ENCODE results near the gene NMT1.

NMT1 gene

GRCh38 chr17:45138911-45139532, 77.9 kb downstream of the NMT1 start:
- no peak for FAIRE-seq

GRCh38 chr17:45139533-45139920, 78.4 kb downstream of the NMT1 start:
- FAIRE-seq, result no peak

- FAIRE-seq, result no peak
Observed at GRCh38 chr17:45143094-45143670, 82.1 kb downstream of the NMT1 start.

DNA sequence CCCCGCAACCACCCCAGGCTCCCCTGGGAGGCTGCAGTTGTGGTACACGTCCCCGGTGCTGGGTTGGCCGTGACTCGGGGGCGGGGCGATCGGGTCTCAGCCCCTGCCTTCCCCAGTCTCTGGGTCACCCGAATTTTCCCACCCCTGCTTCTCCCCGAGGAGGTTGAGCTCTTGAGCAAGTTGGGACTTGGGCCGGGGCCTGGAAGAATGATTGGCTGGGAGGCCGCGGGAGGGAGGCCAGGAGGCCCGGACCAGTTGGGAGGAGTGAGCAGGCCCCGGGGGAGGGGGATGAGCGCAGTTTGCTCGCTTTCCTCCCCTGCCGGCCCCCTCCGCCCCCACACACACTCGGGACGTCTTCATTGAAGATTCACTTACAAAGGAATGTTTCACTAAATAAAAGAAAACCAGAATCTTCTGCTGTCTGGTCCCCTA, 82.7 kb downstream of the NMT1 start:
- FAIRE-seq, result no peak

GRCh38 chr17:45144199-45145034, 83.3 kb downstream of the NMT1 start:
- no peak for FAIRE-seq

GRCh38 chr17:45145035-45145389, 83.9 kb downstream of the NMT1 start:
- FAIRE-seq, result no peak

GRCh38 chr17:45146166-45146565, 85.0 kb downstream of the NMT1 start:
- FAIRE-seq, result no peak

GRCh38 chr17:45146592-45146889, 85.4 kb downstream of the NMT1 start:
- FAIRE-seq, result no peak

DNA sequence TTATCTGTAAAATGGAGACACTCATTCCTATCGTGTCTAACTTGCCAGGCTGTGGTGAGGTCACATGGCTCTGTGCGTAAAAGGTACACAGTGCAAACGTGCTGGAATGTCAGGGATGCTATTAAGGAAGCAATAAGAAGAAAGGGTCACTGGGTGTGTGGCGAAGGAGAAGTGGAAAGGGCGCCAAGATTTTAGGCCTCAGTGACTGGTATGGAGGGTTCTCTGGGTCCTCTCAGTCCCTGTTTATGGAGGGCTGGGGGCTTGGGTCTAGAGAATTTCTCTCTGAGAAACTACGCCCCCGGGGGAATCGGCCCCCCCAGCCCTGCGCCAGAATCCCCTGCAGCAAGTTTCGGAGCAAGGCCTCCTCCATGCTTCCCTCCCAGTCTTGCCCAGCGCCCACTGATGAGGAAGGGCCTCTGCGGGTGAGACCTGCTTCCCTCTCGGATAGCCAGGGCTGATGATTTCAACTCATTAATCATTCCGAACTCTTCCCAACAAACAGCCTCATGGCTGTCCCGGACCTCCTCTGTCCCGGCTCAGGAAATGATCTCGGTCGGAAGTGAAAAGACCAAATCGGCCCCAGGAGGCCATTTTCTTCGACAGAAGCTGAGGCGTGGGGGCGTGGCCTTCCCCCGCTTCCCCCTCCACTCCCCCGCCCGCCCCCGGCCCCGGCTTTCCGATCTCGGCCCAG, 85.9 kb downstream of the NMT1 start:
- no peak for FAIRE-seq

- FAIRE-seq, result no peak
Observed at GRCh38 chr17:45147581-45148182, 86.6 kb downstream of the NMT1 start.

DNA sequence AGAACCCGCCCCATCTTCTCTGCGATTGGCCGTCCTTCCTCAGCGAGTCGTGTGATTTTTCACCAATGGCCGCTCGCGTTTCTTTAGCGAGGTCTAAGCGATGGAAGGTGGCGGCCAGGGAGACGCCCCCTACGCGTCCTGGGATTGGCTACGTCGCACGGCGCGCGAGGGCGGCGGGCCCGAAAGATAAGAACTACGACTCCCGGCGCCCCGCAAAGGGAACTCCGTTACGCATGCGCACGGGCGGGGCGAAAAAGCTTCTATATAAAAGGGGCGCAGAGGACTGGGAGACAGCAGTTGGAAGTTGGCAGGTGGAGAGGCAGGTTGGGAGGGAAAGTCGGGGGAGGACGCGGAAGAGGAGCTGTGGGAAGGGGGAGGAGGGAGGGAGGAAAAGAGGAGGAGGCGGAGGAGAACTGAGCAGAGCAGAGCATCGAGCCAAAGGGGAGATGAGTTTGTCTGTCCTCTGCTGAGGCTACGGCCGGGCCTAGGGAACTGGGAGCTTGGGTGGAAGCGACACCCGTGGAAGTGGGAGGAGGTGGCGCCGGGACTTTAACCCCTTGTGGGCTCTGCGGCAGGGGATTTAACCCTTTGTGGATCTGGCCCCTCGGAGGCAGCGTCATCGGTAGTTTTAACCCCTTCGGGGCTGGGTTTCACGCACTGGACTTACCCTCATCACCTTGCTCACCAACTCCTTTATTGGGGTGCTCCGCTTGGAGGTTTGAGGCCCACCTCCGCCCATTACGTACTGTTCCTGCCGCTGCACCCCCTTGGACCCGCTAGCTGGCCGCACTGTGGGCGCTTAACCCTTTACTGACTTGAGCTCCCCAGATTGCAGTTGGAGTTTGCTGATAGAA, 87.3 kb downstream of the NMT1 start, which contains the start of gene HEXIM1:
TSS of gene HEXIM1 (plus strand) at position 293 of the 854 bp plus-strand sequence. CDS start 716 bp downstream, outside the sequence.
- peak; percentile 94 for FAIRE-seq

GRCh38 chr17:45149037-45149668, 88.0 kb downstream of the NMT1 start:
- FAIRE-seq, result no peak

- FAIRE-seq, result no peak
Observed at GRCh38 chr17:45149669-45150664, 88.8 kb downstream of the NMT1 start.

DNA sequence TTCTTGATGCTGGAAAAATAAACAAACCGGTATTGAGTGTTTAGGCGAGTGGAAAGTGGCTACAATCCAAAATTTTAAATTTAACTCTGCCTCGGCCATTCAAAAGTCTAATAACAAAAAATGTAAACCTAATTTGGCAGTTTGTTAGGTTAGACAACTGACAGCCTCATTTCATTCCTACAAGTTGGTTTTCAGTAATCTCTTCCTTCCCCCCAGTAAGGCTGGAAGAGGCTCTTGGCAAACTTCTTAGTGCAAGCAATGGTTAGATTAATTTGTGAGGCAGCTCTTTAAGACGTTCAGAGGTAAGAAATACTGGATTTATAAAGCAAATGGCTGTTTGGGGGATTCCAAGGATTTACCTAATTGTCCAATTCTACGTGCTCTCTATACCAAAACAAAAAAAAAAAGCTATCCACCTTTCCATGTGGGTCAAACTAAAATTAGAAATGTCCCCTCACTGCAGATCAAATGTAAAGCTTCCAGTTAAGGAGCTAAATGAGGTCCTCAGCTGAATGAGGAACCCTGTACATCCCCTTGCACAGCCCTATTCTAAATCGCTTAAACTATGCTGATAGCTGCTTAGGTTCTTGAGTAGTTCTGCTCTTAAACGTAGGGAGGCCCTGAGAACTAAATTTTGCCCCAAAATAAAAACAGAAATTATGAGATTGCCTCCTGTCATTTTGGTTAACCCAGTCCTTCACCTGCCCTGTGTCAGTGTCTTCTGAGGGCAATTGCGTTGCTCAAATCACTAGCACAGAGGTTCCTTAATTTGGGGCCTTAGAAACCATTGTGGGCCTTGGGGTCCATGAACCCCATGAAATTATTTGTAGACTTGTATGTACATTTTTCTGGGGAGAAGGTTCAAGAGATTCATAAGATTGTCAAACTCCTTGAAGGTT, 90.0 kb downstream of the NMT1 start:
- FAIRE-seq, result no peak

DNA sequence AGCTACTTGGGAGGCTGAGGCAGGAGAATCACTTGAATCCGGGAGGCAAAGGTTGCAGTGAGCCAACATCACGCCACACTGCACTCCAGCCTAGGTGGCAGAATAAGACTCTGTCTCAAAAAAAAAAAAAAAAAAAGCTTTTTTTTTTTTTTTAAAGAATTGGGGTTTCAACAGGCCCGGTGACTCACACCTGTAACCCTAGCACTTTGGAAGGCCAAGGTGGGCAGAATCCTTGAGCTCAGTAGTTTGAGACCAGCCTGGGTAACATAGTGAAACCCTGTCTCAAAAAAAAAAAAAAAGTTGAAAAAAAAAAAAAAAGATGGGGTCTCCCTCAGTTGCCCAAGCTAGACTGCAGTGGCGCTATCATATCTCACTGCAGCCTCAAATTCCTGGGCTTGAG, 93.9 kb downstream of the NMT1 start:
- no peak for FAIRE-seq

- FAIRE-seq, result no peak
Observed at GRCh38 chr17:45155483-45155882, 94.4 kb downstream of the NMT1 start.

DNA sequence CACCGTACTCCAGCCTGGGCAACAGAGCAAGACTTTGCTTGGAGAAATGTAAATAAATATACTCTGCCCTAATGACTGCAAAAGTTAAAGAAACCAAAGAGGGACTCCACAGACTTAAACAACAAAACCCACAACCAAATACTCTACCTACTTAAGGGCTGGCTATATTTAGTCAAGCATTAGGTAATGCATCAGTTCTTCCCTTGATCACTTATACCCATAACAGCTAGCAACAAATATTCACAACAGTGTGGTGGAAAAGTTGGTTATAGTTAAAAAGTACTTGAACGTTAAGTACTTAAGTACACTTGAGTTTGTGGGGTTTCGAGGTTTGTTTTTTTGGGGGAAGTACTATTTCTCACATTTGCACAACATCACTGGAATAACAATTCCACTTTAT, 95.1 kb downstream of the NMT1 start:
- FAIRE-seq, result no peak
